ENCODE measurements around the gene ZNF584. TPM values are rescaled to one million over a fixed set of nuclear protein-coding genes. Genes with fewer than 3 reads are reported as not detected.

The ZNF584 gene
- total RNA-seq, 1 experiment from 2014 or later: 13.5 TPM

DNA sequence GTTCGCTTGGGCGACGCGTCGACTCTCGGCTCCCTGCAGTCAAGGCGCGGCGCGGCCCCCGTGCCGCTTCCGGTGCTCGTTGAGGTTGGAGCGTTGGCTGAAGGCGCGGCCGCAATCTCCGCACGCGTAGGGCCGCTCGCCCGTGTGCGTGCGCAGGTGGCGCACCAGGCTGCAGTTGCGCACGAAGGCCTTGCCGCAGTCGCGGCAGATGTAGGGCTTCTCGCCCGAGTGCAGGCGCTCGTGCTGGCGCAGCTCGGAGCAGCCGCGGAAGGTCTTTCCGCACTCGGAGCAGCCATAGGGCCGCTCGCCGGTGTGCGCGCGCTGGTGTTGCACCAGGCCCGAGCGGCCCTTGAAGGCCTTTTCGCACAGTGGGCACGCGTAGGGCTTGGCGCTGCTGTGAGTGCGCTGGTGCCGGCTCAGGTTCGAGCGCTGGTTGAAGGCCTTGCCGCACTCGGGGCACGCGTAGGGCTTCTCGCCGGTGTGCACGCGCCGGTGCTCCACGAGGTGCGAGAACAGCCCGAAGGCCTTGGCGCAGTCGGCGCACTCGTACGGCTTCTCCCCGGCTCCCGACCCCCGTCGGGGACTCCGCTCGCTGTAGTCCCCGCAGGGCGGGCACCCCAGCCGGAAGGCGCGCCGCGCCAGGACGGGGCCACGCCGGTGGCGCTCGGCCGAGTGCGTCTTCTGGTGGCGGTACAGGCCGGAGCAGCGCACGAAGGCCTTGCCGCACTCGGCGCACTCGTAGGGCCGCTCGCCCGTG lies 40.6 kb upstream of the ZNF584 start:
- Histone ChIP-seq H3K4me3 (no peak overlapping the region), H2AFZ (no peak overlapping the region), H3K4me1 (replicated peaks; ENCODE audit: insufficient read depth) (no peaks in the 10 kb centered on the region), H3K4me2 (no peak overlapping the region), H3K9me2 (ENCODE audit: insufficient read depth) (no peaks in the 10 kb centered on the region), H3K79me2 (ENCODE audit: low read depth) (no peaks in the 10 kb centered on the region), H4K20me1 (ENCODE audit: insufficient read depth) (no peaks in the 10 kb centered on the region), H3K9me3 (ENCODE audit: insufficient read depth, low read depth) (no peaks in the 10 kb centered on the region), H3K27me3 (ENCODE audit: insufficient read depth, low read depth) (no peaks in the 10 kb centered on the region), H3F3A (ENCODE audit: insufficient read depth, low read depth) (no peaks in the 10 kb centered on the region), H3K27ac (no peak overlapping the region), H3K36me3 (ENCODE audit: low read depth) (no peaks in the 10 kb centered on the region)
- intact Hi-C loops (cut with micrococcal nuclease; ENCODE audit: unreplicated experiment): no loop called here
- ChIA-PET CTCF (no interaction called here), POLR2A (ENCODE audit: unreplicated experiment) (no interaction called here)
- BruUV-seq (replicated peaks): no TSS peak
- no peak for DNase-seq
- TF ChIP-seq, protein P1, sequence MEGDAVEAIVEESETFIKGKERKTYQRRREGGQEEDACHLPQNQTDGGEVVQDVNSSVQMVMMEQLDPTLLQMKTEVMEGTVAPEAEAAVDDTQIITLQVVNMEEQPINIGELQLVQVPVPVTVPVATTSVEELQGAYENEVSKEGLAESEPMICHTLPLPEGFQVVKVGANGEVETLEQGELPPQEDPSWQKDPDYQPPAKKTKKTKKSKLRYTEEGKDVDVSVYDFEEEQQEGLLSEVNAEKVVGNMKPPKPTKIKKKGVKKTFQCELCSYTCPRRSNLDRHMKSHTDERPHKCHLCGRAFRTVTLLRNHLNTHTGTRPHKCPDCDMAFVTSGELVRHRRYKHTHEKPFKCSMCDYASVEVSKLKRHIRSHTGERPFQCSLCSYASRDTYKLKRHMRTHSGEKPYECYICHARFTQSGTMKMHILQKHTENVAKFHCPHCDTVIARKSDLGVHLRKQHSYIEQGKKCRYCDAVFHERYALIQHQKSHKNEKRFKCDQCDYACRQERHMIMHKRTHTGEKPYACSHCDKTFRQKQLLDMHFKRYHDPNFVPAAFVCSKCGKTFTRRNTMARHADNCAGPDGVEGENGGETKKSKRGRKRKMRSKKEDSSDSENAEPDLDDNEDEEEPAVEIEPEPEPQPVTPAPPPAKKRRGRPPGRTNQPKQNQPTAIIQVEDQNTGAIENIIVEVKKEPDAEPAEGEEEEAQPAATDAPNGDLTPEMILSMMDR (conservative IDR thresholded peaks at IDR 0.05): no peak
- TF ChIP-seq EZH2 (IDR thresholded peaks at IDR 0.05; ENCODE audit: low read depth): no peak

DNA sequence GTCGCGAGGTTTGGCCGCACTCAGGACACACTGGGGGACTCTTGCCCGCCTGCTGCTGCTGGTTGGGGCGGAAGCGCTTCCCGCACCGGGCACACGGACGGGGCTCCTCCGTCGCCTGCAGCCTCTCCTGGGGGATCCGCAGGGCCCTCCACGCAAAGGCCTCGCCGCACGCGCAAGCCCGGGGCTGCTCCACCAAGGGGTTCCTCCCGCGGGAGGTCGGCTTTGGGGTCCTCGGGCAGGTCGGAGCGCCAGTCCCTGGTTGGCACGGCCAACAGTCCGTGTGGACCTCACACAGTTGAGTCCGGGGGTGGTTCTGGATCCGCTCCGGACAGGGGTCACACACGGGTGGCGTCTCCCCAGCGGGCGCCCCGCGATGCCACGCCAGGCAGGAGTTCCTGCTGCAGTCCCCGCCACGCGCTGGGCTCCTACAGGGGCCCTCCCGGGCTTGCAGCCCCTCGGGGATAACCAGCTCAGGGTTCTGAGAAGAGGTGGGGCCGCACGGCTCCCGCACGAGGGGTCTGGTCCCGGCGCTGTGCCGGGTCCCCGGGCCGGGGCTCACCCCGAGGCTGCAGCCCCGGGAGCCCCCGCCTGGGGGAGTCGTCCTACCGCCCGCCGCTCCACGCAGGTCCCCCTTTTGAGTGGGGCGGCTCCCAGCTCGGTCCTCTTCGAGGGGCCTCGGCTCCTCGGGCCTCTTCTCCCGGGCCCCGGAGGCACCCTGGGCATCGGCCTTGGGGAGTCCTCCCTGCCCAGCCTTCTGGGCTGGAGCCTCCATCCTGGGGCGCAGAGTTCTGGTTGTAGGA lies 39.7 kb upstream of the ZNF584 start:
- TF ChIP-seq EZH2 (IDR thresholded peaks at IDR 0.05; ENCODE audit: low read depth): no peak
- TF ChIP-seq, protein P1 (conservative IDR thresholded peaks at IDR 0.05): no peak
- H3K36me3 ChIP-seq (ENCODE audit: low read depth): no peaks in the 10 kb centered on the region
- no peak overlapping the region for H3K4me2 ChIP-seq
- CTCF ChIA-PET: no interaction called here
- H2AFZ ChIP-seq: no peak overlapping the region
- no TSS peak for BruUV-seq (replicated peaks)
- DNase-seq: no peak
- no peaks in the 10 kb centered on the region for H3K9me3 ChIP-seq (ENCODE audit: insufficient read depth, low read depth)
- POLR2A ChIA-PET (ENCODE audit: unreplicated experiment): no interaction called here
- H3K79me2 ChIP-seq (ENCODE audit: low read depth): no peaks in the 10 kb centered on the region
- intact Hi-C loops (cut with micrococcal nuclease; ENCODE audit: unreplicated experiment): no loop called here
- no peaks in the 10 kb centered on the region for H3K9me2 ChIP-seq (ENCODE audit: insufficient read depth)
- H3K27ac ChIP-seq: no peak overlapping the region
- no peaks in the 10 kb centered on the region for H3K27me3 ChIP-seq (ENCODE audit: insufficient read depth, low read depth)
- H3K4me3 ChIP-seq: no peak overlapping the region
- H4K20me1 ChIP-seq (ENCODE audit: insufficient read depth): no peaks in the 10 kb centered on the region
- H3F3A ChIP-seq (ENCODE audit: insufficient read depth, low read depth): no peaks in the 10 kb centered on the region
- H3K4me1 ChIP-seq (replicated peaks; ENCODE audit: insufficient read depth): no peaks in the 10 kb centered on the region

DNA sequence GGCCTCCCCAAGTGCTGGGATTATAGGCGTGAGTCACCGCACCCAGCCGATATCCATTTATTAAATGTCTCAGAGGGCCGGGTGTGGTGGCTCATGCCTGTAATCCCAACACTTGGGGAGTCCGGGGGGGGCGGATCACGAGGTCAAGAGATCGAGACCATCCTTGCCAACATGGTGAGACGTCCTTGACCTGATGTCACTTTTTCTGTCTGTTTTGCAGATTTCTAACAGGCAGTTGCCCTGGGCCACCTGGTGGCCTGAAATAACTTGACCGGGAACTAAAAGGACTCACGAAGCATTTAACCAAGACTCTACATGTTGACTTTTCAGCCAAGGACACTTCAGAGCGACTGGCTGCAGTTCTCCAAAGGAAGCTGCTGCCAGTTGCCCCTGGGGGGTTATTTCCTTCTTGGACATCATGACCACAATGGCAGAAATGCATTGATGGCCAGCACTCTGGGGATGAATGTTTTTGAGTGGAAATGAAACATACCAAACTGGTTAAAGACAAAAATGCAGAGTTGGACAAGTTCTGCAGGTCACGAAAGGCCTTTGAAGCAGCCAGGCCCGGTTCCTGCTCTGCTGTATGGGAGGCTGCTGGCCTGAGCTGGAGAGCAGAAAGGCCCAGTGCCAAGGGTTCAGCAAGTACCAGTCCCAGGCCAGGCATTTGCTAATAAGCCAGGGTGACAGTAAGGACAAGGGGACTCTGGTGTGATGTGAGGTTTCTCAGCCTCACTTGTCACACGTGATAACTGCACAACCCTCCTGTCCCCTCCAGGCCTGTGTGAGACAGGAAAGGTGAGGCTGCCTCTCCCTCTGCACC lies 35.9 kb upstream of the ZNF584 start:
- no peaks in the 10 kb centered on the region for H3K36me3 ChIP-seq (ENCODE audit: low read depth)
- intact Hi-C loops (cut with micrococcal nuclease; ENCODE audit: unreplicated experiment): no loop called here
- H3K9me2 ChIP-seq (ENCODE audit: insufficient read depth): no peaks in the 10 kb centered on the region
- no peak overlapping the region for H2AFZ ChIP-seq
- H3K4me1 ChIP-seq (replicated peaks; ENCODE audit: insufficient read depth): no peaks in the 10 kb centered on the region
- H3K4me3 ChIP-seq: no peak overlapping the region
- no peak overlapping the region for H3K27ac ChIP-seq
- ChIA-PET POLR2A (ENCODE audit: unreplicated experiment) (interaction anchor here (0.5 kb wide), 1 partner anchor 146 kb away, joined by 3 read pairs; no protein-coding TSS in a partner anchor), CTCF (no interaction called here)
- no peaks in the 10 kb centered on the region for H4K20me1 ChIP-seq (ENCODE audit: insufficient read depth)
- no peaks in the 10 kb centered on the region for H3K9me3 ChIP-seq (ENCODE audit: insufficient read depth, low read depth)
- TF ChIP-seq, protein P1 (conservative IDR thresholded peaks at IDR 0.05): peak; percentile 37; the same call in 1 of the 2 replicates
- no peak for TF ChIP-seq EZH2 (IDR thresholded peaks at IDR 0.05; ENCODE audit: low read depth)
- no peaks in the 10 kb centered on the region for H3F3A ChIP-seq (ENCODE audit: insufficient read depth, low read depth)
- H3K4me2 ChIP-seq: no peak overlapping the region
- no peaks in the 10 kb centered on the region for H3K27me3 ChIP-seq (ENCODE audit: insufficient read depth, low read depth)
- H3K79me2 ChIP-seq (ENCODE audit: low read depth): no peaks in the 10 kb centered on the region
- no TSS peak for BruUV-seq (replicated peaks)
- no peak for DNase-seq
